Activated CD8-positive, alpha-beta memory T cell treated with anti-CD3 and anti-CD28 coated beads for 24 hours (primary cell): Measurements from ENCODE around the gene DAPK2.

Source experiments
- DNase-seq: peaks from one replicate; pipeline ENCODE4 v3.0.0-alpha.2; 2020

Gene DAPK2

GRCh38 chr15:63939531-63940130 lies 106.7 kb downstream of the DAPK2 start:
- peak; percentile 57 for DNase-seq

- peak; percentile 61 for DNase-seq
Observed at GRCh38 chr15:63938486-63939061, 107.7 kb downstream of the DAPK2 start.

- DNase-seq: peak; percentile 48
Observed at GRCh38 chr15:63933522-63933921, 112.8 kb downstream of the DAPK2 start.

- no peak for DNase-seq
Observed at GRCh38 chr15:63931556-63931955, 114.7 kb downstream of the DAPK2 start.

GRCh38 chr15:63930034-63930433 lies 116.3 kb downstream of the DAPK2 start:
- DNase-seq: no peak

GRCh38 chr15:63928185-63928842 lies 118.0 kb downstream of the DAPK2 start:
- DNase-seq: no peak

GRCh38 chr15:63923993-63924950 lies 122.0 kb downstream of the DAPK2 start:
- DNase-seq: no peak

- no peak for DNase-seq
Observed at GRCh38 chr15:63922916-63923315, 123.4 kb downstream of the DAPK2 start.

- DNase-seq: no peak
Observed at GRCh38 chr15:63922261-63922904, 123.9 kb downstream of the DAPK2 start.

- no peak for DNase-seq
Observed at GRCh38 chr15:63920504-63921175, 125.6 kb downstream of the DAPK2 start.

GRCh38 chr15:63918901-63919348 lies 127.4 kb downstream of the DAPK2 start:
- DNase-seq: no peak

- DNase-seq: no peak
Observed at GRCh38 chr15:63918317-63918672, 128.0 kb downstream of the DAPK2 start.

GRCh38 chr15:63917588-63918316 lies 128.5 kb downstream of the DAPK2 start:
- DNase-seq: no peak

- DNase-seq: no peak
Observed at GRCh38 chr15:63915873-63916771, 130.2 kb downstream of the DAPK2 start.

GRCh38 chr15:63915209-63915872 lies 130.9 kb downstream of the DAPK2 start:
- DNase-seq: no peak

- DNase-seq: no peak
Observed at GRCh38 chr15:63913786-63914315, 132.4 kb downstream of the DAPK2 start.

- no peak for DNase-seq
Observed at GRCh38 chr15:63913336-63913735, 132.9 kb downstream of the DAPK2 start.

- no peak for DNase-seq
Observed at GRCh38 chr15:63912061-63912615, 134.1 kb downstream of the DAPK2 start.

- DNase-seq: no peak
Observed at GRCh38 chr15:63911160-63911559, 135.1 kb downstream of the DAPK2 start.
